ENCODE measurements around the gene PNN. TPM values are rescaled to one million over a fixed set of nuclear protein-coding genes. Genes with fewer than 3 reads are reported as not detected.

PNN gene
- polyA plus RNA-seq = 38.4 and 55.9 TPM in 2 replicates

GRCh38 chr14:39174560-39175444 lies at the start of gene PNN:
Gene PNN (plus strand): TSS chr14:39175254. CDS start chr14:39175280, 26 bp downstream.

Other genes starting within 250 kb of the PNN start
- gene SEC23A, start 72.0 kb upstream of the PNN start, polyA plus RNA-seq = 65.2 and 67.4 TPM in 2 replicates
- gene GEMIN2, start 60.9 kb upstream of the PNN start, polyA plus RNA-seq = 26.4 and 47.0 TPM in 2 replicates
- 44.5 and 58.3 TPM in 2 replicates for gene TRAPPC6B, start 4.9 kb upstream of the PNN start, polyA plus RNA-seq
- 17.0 and 29.5 TPM in 2 replicates for gene MIA2, start 58.7 kb downstream of the PNN start, polyA plus RNA-seq

Measured in Purkinje cell (primary cell).